ENCODE results near the gene C11orf21. TPM values are rescaled to one million over a fixed set of nuclear protein-coding genes. Genes with fewer than 3 reads are reported as not detected.

The C11orf21 gene
- total and polyA plus RNA-seq, 9 of the 15 experiments (the other 6 are each of a cell fraction or from before 2014, with no cell fraction given) = 0.10 to 2.6 (median 2.0) TPM

GRCh38 chr11:2263724-2264360 lies 37.9 kb downstream of the C11orf21 start:
- Histone ChIP-seq H3K4me2 (ENCODE audit: insufficient read depth, low read length) (no peak overlapping the region), H3K27me3 (ENCODE audit: control insufficient read depth in 2 of 2, insufficient read depth in 2 of 2, low read length in 2 of 2) (peaks cover 16 to 91% of the 10 kb centered on the region in 2 experiments; a peak in 4 of 5 replicates), H4K20me1 (replicated peaks; ENCODE audit: control insufficient read depth, insufficient read depth, low read length) (peaks cover 16% of the 10 kb centered on the region; the same call in 1 of the 2 replicates), H2AFZ (ENCODE audit: low read depth, low read length) (no peak overlapping the region), H3K4me3 (no peak overlapping the region), H3K9me3 (replicated peaks; ENCODE audit: control insufficient read depth, insufficient read depth, low read depth, low read length) (no peaks in the 10 kb centered on the region), H3K79me2 (ENCODE audit: control insufficient read depth, insufficient read depth, low read length) (no peaks in the 10 kb centered on the region), H3K4me1 (replicated peaks in 1 of 2; ENCODE audit: control insufficient read depth in 2 of 2, insufficient read depth in 2 of 2, low read length in 2 of 2) (peaks cover 8 to 48% of the 10 kb centered on the region in 2 experiments; a peak in 4 of 5 replicates), H3K36me3 (ENCODE audit: control insufficient read depth, insufficient read depth, low read length) (no peaks in the 10 kb centered on the region), H3K9me1 (ENCODE audit: control insufficient read depth, insufficient read depth, low read length) (no peaks in the 10 kb centered on the region), H3K9ac (ENCODE audit: insufficient read depth in 1 of 2, low read depth in 2 of 2, low read length in 2 of 2) (no peak overlapping the region), H3K27ac (ENCODE audit: extremely low read depth, low read depth, low read length) (no peak overlapping the region)
- BruUV-seq (replicated peaks) = no TSS peak
- intact Hi-C loops (cut with micrococcal nuclease) = no loop called here
- POLR2A ChIA-PET = interaction anchor here (0.6 kb wide), 2 partner anchors 34 to 57 kb away, joined by 3 read pairs; no protein-coding TSS in a partner anchor
- TF ChIP-seq KDM1A (IDR thresholded peaks at IDR 0.05) (no peak), YY1 (IDR thresholded peaks at IDR 0.05; ENCODE audit: borderline replicate concordance in 1 of 3, control insufficient read depth in 1 of 3, extremely low read depth in 1 of 3, insufficient read depth in 3 of 3, insufficient read length in 1 of 3, insufficient replicate concordance in 2 of 3, low read depth in 1 of 3, low read length in 2 of 3) (no peak)
- TF ChIP-seq, protein P1, sequence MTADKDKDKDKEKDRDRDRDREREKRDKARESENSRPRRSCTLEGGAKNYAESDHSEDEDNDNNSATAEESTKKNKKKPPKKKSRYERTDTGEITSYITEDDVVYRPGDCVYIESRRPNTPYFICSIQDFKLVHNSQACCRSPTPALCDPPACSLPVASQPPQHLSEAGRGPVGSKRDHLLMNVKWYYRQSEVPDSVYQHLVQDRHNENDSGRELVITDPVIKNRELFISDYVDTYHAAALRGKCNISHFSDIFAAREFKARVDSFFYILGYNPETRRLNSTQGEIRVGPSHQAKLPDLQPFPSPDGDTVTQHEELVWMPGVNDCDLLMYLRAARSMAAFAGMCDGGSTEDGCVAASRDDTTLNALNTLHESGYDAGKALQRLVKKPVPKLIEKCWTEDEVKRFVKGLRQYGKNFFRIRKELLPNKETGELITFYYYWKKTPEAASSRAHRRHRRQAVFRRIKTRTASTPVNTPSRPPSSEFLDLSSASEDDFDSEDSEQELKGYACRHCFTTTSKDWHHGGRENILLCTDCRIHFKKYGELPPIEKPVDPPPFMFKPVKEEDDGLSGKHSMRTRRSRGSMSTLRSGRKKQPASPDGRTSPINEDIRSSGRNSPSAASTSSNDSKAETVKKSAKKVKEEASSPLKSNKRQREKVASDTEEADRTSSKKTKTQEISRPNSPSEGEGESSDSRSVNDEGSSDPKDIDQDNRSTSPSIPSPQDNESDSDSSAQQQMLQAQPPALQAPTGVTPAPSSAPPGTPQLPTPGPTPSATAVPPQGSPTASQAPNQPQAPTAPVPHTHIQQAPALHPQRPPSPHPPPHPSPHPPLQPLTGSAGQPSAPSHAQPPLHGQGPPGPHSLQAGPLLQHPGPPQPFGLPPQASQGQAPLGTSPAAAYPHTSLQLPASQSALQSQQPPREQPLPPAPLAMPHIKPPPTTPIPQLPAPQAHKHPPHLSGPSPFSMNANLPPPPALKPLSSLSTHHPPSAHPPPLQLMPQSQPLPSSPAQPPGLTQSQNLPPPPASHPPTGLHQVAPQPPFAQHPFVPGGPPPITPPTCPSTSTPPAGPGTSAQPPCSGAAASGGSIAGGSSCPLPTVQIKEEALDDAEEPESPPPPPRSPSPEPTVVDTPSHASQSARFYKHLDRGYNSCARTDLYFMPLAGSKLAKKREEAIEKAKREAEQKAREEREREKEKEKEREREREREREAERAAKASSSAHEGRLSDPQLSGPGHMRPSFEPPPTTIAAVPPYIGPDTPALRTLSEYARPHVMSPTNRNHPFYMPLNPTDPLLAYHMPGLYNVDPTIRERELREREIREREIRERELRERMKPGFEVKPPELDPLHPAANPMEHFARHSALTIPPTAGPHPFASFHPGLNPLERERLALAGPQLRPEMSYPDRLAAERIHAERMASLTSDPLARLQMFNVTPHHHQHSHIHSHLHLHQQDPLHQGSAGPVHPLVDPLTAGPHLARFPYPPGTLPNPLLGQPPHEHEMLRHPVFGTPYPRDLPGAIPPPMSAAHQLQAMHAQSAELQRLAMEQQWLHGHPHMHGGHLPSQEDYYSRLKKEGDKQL (CRISPR knock-in tag; IDR thresholded peaks at IDR 0.05; ENCODE audit: borderline replicate concordance) = no peak
- CTCF ChIA-PET (ENCODE audit: low intra/inter-chr PET ratio) = no interaction called here
- FAIRE-seq (no peak), ATAC-seq (no peak), DNase-seq (ENCODE audit: extremely low read depth in 1 of 4, low spot score in 3 of 4) (peak in 1 of 4 experiments; percentile 4)
- in situ Hi-C loops (cut with MboI) = no loop called here
- 9% methylated on average over 13 of the region's 13 CpGs for WGBS (ENCODE audit: insufficient coverage, low coverage, missing lambda C conversion rate)

All from K562 (cell line).